CD4-positive, alpha-beta T cell treated with Interleukin-2 at 100 ng/mL for 4 hours (primary cell): ENCODE measurements around the gene IL34.

Experiments
- DNase-seq: peaks from one replicate; pipeline ENCODE4 v3.0.0-alpha.2; 2020; ENCODE audit warnings: low spot score

The IL34 gene

DNA sequence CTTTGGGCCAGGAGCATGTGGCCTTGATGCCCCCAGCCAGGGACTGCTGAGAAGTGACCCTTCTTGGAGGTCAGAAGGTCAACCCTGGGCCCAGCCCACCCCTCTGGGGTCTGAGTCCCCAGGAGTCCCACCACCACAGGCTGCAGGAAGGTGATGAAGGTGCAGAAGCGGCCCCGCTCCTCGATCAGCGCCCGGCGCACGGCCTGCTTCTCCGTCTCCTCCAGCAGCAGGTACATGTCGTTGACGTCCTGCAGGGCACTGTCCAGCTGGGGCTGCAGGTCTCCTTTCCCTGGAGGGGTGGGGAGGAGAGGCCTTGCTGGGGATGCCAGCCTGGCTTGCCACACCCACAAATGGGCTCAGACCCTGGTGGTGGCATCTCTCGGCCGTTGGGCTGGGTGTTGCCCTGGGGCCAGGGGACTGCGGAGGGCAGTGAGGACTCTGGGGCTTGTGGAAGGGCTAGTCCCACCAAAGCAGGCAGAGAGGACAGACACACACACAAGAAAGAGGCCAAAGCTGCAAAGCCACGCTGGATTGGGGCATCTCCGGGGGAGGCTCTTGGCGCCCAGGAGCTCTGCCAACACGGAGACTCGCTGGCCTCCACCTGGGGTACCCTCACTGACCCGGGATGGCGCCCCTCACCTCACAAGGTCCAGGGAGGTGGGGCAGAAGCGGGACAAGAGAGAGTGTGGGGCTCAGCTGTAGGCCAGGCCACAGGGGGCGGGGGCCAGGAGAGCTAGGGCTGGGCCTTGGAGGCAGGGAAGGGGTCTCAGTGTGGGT is 31.9 kb downstream of the IL34 start:
- no peak for DNase-seq

DNA sequence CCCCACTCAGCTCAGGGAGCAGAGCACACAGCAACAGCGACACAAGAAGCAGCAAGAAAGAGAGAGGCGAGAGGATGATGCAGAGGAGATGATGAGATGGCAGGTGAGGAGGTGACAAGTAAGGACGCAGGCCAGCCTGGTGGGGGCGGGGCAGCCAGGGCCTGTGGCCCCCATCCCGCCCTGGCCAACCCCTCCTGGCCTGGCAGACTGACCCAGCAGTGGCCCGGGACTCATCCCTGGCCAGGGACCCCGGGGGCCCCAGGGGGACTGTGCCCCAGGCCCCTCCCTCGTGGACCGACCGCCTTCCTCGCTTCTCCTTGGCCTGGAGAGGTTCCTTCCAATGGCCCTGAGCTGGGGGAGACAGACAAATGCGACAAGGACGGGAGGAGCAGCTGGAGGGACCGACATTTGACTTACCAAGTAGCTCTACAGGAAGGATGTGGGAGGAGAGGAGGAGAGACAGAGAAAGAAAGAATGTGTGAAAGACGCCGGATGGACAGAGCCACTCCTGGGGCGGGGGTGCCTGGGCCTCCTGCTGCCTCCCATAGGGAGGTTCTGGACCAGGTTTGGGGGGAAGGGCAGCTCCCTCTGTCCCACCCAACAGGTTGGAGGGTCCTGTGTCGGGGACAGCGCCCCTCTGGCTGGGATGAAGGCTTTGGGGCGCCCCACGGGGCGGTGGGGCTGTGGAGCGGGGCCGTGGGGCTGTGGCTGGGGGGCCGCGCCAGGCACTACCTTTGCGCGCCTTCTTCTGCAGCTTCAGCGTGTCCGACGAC is 32.7 kb downstream of the IL34 start:
- DNase-seq, result no peak

DNA sequence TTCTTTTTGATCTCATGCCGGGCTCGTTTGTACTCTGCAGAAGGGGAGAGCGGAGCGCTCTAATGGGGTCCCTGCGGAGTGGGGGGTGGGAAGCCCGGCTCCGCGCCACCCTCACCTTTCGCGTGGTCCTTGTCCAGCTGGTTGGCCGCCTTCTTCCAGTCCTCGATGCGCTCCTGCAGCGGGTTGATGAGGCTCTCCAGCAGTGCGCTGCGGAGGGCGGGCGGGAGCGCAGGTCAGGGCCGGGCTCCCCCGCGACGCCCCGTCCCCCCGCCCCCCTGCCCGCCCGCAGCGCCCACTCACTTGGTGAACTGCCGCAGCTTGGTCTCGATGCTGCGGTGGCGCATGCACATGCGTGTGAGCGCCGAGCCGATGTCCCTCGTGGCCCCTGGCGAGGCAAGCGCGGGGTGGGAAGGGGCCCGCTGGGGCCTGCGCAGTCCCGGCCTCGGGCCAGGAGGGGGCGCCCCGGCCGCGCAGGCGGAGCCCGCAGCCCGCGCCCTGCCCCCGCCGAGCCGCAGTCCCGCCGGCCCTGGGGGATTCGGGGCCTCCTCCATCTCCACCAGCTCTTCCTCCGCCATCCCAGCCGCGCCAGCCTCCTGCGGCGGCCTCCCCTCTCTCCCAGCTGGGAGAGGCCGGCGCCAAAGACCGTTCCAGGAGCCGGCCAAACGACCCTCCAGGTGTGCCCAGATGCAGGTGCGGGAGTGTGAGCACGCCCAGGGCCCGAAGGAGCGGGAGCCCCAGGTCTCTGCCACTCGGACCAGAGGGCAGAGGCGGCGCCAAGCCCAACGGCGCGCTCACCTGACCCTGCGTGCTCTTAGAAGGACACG is 33.5 kb downstream of the IL34 start:
- DNase-seq, result no peak

DNA sequence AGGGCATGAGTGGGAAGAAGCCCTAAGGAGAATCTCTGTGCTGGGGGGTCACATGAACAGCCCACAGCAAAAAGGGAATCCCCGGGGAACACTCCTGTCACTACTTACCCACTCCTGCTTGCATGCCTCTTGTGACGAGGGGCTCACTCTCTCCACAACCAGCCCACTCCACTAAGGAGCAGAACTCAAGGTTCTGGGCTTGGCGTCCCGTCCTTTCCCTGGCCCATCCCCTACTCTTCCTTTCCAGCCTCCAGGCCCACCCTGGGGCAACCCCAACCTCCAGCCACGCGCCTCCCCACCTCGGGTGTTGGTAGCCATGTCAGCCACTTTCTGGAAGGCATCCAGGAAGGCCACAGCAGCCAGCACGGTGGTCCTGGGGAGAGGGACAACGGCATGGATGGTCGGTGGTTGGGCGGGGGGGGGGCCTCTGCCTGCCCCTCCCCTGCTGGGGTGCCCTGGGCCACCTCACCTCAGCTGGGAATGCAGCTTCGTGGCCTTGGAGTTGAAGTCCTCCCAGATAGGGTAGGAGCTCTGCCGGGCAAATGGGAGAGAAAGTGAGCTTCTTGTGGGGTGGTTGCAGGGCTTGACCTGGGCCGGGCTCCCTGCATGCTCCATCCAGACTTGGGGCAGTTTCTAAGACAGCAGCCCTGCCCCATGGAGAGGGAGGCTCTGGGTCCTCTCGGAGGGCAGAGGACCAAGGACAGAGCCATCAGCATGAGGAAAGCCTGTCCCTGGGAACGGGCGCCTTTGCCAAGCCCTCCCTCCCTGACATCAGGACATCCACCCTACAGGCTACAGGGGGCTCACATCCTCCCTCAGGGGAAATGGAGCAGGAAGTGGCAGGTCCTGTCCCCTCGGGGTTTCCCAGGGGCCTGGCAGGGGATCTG is 34.4 kb downstream of the IL34 start:
- DNase-seq, result no peak

DNA sequence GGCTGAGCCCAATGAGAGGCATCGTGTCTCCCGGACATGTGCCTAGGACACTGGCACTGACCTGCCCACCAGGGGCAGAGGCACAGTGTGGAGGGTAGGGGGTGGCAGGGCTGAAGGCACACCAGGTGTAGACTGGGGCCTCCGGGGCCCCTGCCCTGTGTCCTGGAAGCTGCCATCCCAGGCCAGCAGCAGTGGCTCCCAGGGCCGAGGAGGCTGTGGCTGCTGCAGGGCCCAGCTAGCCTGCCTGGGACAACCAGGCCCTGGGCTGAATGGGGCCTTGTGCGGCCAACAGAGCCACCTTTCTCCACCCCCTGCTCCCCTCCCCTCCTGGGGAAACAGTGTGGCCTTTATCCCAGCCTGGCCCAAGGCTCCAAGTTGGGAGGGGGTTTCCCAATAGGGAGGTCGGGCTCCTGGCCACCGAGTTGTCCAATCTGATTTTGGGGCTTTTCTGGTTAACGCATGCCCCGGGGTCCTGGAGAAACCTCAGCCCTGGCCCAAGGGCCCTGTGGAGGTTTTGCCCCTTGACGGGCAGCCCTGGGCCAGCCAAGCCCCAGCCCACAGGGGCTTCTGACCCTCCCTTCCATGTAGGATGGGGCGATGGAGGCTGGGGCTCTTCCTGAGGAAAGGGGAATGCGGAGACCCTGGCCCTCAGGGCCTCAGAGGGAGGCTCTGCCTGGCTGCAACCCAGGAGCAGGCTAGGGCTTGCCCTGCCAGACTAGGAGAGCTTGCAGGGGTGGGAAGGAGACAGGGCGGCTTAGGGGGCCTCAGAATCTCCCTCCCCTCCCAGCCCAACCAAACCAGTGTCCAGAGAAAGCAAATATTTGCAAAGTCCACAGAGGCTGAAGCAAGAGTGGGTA is 35.3 kb downstream of the IL34 start:
- no peak for DNase-seq

DNA sequence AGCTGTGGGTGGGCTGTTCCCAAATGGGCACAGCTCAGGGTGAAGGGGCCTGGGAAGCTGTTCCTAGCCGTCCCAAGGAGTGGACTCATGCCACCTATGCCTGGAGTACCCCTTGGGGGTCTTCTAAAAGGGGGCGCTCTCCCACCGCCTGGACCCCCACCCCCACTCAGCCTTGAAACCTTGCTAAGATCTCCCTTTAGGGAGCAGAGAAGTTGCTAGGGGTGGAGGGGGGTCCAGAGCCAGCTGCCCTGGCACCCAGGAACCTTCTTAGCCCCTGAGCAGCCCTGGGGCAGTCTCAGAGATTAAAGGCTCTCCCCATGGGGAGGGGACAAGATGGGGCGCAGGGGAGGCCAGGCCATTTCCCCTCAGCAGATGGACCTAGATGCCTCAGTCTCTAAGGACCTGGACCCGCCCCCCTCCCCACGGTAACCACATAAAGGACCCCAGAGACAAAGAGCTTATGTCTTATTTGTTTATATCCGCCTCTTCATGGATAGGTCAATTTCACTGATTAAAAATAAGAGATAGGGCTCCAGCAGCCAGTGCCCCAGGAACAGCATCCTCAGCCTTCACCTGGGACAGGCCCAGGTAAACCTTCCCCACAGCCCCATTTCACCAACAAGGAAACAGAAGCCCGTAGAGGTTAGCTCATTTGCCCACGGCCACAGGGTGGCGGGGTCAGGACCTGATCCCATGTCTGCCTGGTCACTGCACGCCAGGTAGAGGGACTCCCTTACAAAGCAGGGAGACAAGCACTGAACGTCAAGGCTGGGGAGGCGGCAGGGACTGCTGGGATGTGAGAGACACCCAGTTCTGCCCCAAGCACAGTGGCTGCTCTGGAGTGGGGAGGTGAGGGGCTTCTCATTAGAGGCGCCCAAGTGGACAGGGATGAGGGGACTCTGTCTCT is 36.1 kb downstream of the IL34 start:
- no peak for DNase-seq

DNA sequence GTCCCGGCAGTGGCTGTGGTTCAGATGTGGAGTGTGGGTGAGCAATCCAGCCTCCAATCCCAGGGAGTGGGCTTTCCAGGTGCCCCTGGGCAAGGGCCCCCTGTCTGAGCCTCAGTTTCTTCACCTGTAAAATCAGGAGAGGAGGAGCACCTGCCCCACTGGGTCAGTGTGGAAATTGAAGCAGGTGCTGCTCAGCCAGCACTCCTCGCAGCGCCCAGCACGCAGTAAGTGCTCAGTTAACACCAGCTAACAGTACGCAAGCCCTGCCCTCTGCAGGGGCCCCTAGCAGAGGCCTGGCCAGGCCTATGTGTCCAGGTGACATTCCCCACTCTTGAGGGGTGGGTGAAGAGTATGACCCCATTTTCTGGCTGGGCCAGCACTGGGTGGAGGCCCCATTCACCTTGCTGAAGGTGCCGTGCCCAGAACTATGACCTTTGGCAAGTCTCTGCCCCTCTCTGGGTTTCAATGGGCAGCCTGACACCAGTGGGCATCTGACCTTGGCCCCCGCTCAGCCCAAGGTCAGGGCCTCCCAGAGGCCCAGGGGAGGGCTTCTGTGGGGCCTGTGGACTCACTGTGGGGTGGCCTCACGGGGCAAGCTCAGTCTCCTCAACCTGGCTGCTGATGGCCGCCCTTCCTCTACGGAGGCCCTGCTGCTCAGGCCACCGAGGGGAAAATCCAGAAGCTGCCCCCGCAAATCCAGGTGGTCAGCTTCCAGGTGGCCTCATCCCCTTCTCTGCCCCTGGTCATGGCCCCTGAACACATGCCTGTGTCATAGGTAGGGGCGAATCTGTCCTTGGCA is 37.0 kb downstream of the IL34 start:
- DNase-seq, result no peak

DNA sequence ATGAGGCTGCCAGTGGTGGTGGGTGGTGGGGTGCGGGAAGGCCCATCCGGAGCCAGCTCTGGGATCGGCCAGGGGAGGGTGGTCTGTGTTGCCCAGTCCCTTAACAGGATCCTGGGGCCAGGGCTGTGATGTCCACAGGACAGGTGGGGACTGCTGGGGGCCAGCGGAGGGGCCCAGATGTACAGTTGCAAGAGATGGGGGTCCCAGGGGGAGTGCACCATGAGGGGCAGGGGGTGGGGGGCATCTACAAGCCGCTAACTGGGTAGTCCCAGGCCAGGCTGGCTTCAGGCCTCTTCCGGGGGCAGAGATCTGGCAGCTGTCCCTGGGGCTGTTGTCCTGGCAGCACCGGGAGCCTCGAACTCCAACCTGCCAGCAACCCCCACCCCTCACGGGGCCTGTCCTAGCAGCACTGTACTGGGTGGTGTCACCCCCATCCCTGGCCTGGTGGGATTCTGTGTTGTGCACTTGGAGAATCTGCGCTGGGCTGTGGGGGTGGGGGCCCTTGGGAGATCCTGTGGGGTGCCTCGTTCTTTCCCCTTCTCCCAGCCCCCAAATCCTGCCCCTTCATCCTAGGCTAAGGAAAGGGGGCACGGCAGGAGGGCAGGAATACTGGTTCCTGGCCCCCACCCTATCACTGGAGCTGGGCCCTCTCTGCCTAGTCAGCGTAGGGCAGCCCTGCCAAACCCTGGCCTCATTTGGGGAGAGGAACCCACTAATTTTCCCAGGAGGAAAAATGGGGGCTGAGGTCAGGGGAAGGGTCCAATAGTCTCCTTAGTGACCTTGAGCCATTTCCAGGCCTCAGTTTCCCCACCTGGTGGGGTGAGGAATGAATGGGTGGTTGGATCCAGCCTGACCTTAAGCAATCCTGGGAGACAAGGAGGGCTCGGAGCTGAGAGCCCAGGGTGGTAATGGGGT is 38.0 kb downstream of the IL34 start:
- DNase-seq, result no peak

DNA sequence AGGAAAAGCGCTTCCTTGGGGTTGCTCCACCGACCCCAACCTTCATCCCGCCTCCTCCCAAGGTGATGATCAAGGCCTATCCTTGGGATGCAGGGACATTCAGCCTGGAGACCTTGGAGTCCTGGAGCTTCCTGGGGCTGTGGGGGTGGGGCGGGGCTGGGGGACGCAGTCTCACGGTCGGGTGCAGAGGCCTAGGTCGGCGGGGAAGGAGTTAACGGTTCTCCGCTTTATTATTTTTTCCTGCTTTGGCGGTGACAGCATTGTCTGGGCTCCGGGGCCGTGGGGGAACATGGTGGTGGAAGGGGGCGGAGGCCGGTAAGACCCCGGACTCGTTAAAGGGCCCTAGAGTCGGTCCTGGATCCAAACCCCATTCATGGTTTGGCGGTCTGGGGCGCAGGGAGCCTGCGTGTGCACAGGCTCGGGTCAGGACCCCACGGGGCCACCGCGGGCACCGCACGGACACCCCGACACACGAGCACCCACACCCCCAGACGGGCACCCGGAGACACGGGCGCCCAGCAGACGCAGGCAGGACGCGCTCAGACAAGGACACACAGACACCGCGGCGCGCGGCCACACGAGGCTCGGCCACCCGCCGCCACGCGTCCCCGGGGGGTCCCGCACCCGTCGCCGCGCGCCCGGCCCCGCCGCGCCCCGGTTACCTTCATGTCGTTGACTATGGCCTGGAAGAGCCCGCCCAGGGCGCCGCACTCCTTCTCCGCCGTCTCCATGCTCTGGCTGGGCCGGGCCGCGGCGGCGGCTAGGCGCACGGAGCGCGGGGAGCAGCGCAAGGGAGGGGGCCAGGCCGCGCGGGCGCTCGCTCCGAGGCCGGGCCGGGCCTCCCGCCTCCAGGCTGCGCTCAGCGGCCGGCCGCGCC is 38.9 kb downstream of the IL34 start:
- no peak for DNase-seq

DNA sequence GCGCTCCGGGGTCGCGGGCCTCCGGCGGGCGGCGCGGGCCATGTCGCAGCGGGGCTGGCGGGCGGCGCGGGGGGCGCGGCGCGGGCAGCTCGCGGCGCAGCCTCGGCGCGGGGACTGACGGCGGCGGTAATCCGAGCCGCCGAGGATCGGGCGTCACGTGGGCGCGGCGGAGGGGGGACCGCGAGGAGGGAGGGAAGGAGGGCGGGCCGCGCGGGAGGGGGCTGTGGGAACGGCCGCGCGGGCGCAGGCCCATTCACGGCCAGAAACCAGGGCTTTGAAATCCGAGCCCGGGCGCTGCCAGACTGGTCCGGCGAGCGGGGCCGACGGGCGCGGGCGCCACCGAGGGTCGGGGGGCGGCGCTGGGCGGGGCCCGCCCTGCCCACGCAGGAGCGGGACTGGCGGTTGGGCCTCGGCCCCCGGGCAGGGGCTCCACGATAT is 39.6 kb downstream of the IL34 start, which contains the start of gene MTSS2:
TSS of gene MTSS2 (minus strand) at position 116 of the 438 bp plus-strand sequence. CDS start 262 bp downstream, outside the sequence.
- no peak for DNase-seq

DNA sequence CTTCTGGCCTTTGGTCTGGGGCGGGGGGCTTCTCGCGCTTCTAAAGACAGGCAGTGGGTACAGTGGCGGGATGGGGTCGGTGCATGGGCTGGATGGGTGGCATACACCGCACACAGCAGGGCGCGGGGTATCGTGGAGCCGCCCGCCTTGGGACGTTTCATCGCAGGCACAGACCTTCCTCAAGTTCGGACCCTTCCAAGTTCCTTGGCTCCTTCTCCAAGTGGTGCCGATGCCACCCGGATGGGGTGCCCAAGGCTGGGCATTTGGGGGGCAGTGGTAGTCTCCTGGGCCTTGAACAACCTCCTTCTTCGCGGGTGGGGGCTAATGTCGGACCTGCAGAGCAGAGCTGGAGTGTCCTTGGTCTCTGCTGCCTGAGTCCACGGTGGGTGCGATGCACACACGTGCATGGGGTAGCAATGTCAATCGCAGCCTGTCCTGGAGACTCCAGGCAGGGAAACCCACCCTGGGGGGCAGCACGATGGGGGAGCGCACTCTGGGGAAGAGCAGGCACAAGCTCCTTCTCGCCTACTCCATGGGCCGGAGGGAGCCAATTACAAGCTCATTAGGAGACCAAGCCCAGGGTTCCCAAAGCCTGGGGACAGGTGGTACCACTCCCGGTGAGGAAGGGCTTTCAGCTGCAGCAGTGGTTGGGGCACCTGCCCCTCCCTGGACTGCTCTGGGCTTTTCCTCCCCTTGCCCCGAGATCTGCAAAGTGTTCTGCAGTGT is 40.2 kb downstream of the IL34 start:
- no peak for DNase-seq

DNA sequence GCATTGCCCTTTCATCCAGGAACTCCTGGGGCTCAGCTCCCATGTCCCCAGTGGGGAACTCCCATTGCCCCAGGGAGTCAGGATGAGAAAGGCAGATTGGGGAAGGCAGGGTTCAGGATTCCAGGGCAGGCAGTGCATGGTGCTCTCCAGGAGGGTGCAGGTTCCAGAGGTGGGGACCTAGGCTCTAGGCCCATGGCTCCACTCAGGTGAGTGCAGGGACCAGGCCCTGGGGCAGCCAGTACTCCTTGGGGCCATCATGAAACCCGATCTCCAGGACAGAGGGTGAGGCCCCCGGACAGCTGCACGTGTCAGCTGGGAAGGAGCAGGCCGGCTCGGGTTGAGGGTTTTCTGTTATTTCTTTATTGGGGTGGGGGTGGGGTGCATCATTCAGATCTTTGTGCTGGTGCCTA is 40.7 kb downstream of the IL34 start:
- DNase-seq, result no peak

DNA sequence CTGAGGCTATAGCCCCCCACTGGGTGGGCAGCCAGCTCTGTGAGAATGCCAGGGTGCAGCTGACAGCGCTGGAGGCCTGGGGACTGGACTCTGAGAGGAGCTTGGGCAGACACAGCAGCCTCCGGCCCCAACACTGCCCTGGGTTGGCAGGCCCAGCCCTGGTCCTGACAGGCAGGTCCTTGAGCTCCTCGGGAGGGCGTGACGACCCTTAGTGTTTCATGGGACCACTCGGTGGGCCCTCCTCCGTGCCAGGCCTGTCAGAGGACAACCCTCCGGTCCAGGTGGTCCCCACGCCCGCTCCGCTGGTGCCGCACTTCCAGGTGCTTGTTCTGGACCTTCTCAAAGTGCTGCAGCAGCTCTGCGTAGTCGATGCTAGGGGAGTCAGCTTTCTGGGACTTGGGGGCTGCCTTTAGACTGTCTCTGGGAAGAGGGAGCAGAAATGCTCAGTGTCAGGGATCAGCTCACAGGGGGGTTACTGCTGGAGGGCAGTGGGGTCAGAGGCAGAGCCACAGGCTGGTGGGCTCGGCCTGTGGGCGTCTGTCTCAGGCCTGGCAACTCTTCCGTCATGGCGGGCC is 41.4 kb downstream of the IL34 start:
- no peak for DNase-seq

DNA sequence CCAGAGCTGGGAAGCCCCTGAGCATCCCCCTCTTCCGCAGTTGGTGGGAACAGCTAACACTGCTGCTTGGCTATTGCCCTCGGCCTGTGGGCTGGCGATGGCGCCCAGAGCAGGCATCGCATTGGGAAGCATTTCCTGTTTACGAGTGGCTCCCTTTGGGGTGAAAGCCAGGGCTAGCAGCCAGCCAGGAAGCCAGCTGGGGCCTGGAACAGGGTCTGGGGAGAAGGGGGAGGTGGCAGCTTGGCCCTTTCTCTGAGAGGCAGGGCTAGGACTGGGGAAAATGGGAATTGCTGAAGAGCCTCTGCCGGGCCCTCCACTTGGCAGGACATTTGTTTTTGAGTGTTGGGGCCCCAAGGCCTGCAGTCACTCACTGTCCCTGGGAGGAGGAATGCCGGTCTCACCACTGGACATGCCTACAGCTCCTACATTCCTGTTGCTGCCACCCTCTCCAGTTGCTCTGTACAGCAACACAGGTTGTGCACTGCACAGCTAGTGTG is 41.9 kb downstream of the IL34 start:
- DNase-seq, result no peak
